GM12873 (cell line): ENCODE results near the gene PPP1R3D.

Experiments
- CTCF ChIP-seq: IDR thresholded peaks from 2 replicates; pipeline ENCODE4 v1.5.1; 2012; ENCODE audit warnings: low read depth, mild to moderate bottlenecking, moderate library complexity, low read length, control low read depth; ENCODE audit not compliant: insufficient read depth; ENCODE audit errors: missing control alignments

Gene PPP1R3D

DNA sequence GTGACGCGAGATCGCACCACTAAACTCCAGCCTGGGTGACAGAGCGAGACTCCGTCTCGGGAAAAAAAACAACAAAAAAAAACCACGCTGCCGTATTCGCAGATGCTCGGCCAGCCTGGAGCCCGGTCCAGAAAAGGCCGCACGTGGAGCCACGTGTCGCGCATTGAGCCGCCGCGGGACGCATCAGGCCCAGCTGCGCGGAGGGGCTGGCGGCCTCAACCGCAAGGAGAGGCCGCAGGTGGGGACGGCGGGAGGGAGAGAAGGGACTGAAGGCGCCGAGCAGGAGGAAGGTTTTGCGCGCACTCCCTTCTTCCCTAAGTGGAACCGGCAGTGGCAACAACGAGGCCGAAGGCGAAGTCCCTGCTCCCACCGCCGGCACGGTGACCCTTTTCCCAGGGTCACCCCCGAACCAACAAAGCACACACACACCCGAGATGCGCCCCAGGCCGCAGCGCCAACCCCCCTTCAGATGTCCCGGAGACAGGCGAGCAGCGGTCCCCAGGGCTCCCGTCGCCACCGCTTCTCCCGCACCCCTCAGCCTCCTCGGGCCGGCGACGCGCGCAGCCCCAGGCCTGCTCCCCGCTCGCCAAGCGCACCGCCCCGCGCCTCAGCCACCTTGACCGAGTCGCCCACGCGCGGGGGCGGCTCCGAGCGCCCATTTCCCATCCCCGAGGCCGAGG is 7.3 kb downstream of the PPP1R3D start:
- no peak for TF ChIP-seq CTCF

DNA sequence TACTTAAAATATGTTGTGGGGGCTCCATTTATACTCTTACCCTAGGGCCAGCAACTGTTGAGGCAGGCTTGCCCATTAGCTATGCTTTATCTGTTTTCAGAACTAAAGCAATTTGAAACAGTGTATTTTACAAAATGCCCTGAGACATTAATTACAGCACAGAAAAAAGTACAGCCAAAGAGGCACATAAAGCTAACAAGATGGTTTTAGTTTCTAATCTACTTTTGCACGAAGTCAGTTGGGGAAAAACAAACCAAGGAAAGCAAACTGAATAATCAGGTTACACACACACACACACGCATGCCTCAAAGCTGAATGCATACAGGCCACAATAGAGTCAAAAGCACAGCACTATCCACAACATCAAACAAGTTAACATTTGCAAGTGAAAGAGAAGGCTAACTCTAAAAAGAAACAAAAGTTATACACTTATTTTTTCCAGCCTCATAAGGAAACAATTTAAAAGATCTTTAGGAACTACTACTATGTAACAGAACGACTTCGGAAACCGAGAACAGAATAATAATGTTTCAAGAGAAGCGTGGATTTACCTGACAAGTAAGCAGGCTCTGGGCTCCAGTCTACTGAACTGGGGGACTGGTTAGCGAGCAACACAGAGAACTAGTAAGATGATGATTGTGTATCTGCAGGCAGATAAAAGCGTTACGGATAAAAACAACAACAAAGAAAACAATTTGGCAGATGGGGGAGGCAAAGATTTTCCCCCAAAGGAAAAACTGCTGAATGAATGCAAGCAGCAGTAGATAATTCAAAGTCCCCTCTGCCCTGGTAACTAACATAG is 8.4 kb downstream of the PPP1R3D start:
- no peak for TF ChIP-seq CTCF

GRCh38 chr20:59925899-59926298 is 14.2 kb downstream of the PPP1R3D start:
- no peak for TF ChIP-seq CTCF

DNA sequence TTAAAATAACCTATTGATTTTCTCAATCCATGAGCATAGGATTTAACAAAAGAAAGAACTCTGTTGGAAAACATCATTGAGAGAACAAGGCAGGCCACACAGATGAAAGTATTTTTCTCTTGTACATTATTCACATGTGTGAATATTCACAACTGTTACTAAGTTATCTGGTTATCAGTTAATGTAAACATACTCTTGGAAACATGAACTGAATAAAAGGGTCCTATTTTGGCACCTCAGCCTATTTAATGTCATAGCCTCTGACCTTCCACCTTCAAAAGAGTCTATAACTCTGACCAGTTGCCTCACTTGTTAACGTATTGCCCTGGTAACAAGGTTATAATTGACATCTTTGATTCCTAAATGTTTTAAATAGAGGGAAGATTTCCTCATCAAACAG is 14.7 kb downstream of the PPP1R3D start:
- TF ChIP-seq CTCF = no peak

DNA sequence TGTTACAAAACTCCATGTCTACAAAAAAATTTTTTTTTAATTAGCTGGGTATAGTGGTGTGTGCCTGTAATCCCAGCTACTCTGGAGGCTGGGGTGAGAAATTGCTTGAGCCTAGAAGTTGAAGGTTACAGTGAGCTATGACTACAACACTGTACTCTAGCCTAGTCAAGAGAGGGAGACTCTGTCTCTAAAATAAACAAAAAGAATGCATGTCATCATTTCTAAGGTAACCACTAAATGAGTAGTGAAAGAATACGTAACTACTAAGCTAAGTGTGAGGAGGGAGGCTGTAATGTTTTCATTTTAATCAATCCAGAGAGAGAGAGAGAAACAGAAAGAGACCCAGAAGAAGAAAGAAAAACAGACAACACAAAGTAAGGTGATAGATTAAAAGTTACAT is 16.6 kb downstream of the PPP1R3D start:
- TF ChIP-seq CTCF = no peak

- TF ChIP-seq CTCF = no peak
Measured at GRCh38 chr20:59920944-59921343, 19.2 kb downstream of the PPP1R3D start.

DNA sequence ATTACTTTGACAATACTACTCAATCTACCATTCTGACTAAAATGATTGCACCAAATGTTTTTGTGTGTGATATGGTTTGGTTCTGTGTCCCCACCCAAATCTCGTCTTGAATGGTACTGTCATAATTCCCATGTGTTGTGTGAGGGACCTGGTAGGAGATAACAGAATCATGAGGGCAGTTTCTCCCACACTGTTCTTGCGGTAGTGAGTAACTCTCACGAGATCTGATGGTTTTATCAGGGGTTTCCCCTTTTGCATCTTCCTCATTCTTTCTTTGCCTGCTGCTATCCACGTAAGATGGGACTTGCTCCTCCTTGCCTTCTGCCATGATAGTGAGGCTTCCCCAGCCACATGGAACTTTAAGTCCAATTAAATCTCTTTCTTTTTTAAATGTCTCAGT is 27.5 kb downstream of the PPP1R3D start:
- TF ChIP-seq CTCF = no peak
